Measurements from ENCODE around the gene EPB41L5. TPM values are rescaled to one million over a fixed set of nuclear protein-coding genes. Genes with fewer than 3 reads are reported as not detected.

EPB41L5 gene
- total and polyA plus RNA-seq, 10 donors, result 0.97 to 10.5 (median 8.5) TPM

- Histone ChIP-seq H3K27me3 (replicated peaks in 1 of 7) (no peaks in the 10 kb centered on the region), H3K9me3 (peaks cover 0 to 6% (median 5%) of the 10 kb centered on the region in 8 donors), H3K4me3 (peak overlapping the region in 1 of 8 donors; percentile 23), H3K36me3 (no peaks in the 10 kb centered on the region), H3K4me1 (peaks cover 0 to 43% (median 14%) of the 10 kb centered on the region in 6 donors), H3K27ac (peak overlapping the region in 7 of 8 donors; percentile 51 to 91 (median 77))
- DNase-seq, result peak; percentile 84
- 47 to 66% (median 57%) methylated on average over 8 to 10 of the region's 10 CpGs for WGBS, 5 donors
- peak in 2 of 3 donors; percentile 57 to 65 for TF ChIP-seq POLR2AphosphoS5 (IDR thresholded peaks at IDR 0.05)
- TF ChIP-seq CTCF (IDR thresholded peaks at IDR 0.05 in 8 of 11, conservative IDR thresholded peaks at IDR 0.05 in 3 of 11), result no peak
- intact Hi-C loops (cut with DNase I; ENCODE audit: low total_unique reads), result no loop called here
Observed at GRCh38 chr2:120203251-120204021, 190.6 kb downstream of the EPB41L5 start.

- TF ChIP-seq POLR2AphosphoS5 (IDR thresholded peaks at IDR 0.05) (no peak), POLR2A (IDR thresholded peaks at IDR 0.05) (no peak), CTCF (IDR thresholded peaks at IDR 0.05 in 8 of 11, conservative IDR thresholded peaks at IDR 0.05 in 3 of 11) (no peak)
- Histone ChIP-seq H3K9me3 (peaks cover 0 to under 1% (median 0%) of the 10 kb centered on the region in 8 donors), H3K4me3 (no peak overlapping the region), H3K27ac (peak overlapping the region in 6 of 8 donors; percentile 63 to 91 (median 81)), H3K36me3 (no peaks in the 10 kb centered on the region), H3K4me1 (peaks cover 0 to 43% (median 14%) of the 10 kb centered on the region in 6 donors), H3K27me3 (replicated peaks in 1 of 7) (no peaks in the 10 kb centered on the region)
- DNase-seq, result no peak
- intact Hi-C loops (cut with DNase I; ENCODE audit: low total_unique reads), result no loop called here
- 75 to 95% (median 91%) methylated on average over 3 to 5 of the region's 5 CpGs for WGBS, 5 donors
Observed at GRCh38 chr2:120204022-120204405, 191.1 kb downstream of the EPB41L5 start.

GRCh38 chr2:120204417-120204816 is 191.5 kb downstream of the EPB41L5 start:
- WGBS, 5 donors, result 43 to 73% (median 56%) methylated on average over 3 of the region's 3 CpGs
- Histone ChIP-seq H3K27ac (peak overlapping the region in 6 of 8 donors; percentile 63 to 91 (median 81)), H3K36me3 (no peaks in the 10 kb centered on the region), H3K27me3 (replicated peaks in 1 of 7) (no peaks in the 10 kb centered on the region), H3K4me3 (no peak overlapping the region), H3K4me1 (peaks cover 0 to 46% (median 14%) of the 10 kb centered on the region in 6 donors), H3K9me3 (no peaks in the 10 kb centered on the region)
- intact Hi-C loops (cut with DNase I; ENCODE audit: low total_unique reads), result no loop called here
- no peak for TF ChIP-seq POLR2A (IDR thresholded peaks at IDR 0.05)
- no peak for TF ChIP-seq CTCF (IDR thresholded peaks at IDR 0.05 in 8 of 11, conservative IDR thresholded peaks at IDR 0.05 in 3 of 11)
- TF ChIP-seq POLR2AphosphoS5 (IDR thresholded peaks at IDR 0.05), result peak in 1 of 3 donors; percentile 44
- DNase-seq, result peak; percentile 77

- intact Hi-C loops (cut with DNase I; ENCODE audit: low total_unique reads), result no loop called here
- DNase-seq, result no peak
- Histone ChIP-seq H3K36me3 (no peaks in the 10 kb centered on the region), H3K4me3 (no peak overlapping the region), H3K27ac (peak overlapping the region in 3 of 8 donors; percentile 85 to 91 (median 86)), H3K27me3 (replicated peaks in 1 of 7) (no peaks in the 10 kb centered on the region), H3K9me3 (no peaks in the 10 kb centered on the region), H3K4me1 (peaks cover 0 to 53% (median 19%) of the 10 kb centered on the region in 6 donors)
- TF ChIP-seq POLR2AphosphoS5 (IDR thresholded peaks at IDR 0.05), result no peak
- TF ChIP-seq POLR2A (IDR thresholded peaks at IDR 0.05), result no peak
- no peak for TF ChIP-seq CTCF (IDR thresholded peaks at IDR 0.05 in 8 of 11, conservative IDR thresholded peaks at IDR 0.05 in 3 of 11)
- WGBS, 5 donors, result 88 to 95% (median 88%) methylated on average over 12 of the region's 12 CpGs
Observed at GRCh38 chr2:120204945-120205670, 192.2 kb downstream of the EPB41L5 start.

Data from spleen (tissue), 11 donors.